SK-N-SH treated with all-trans-retinoic acid at 6 μM for 48 hours (cell line): ENCODE measurements around the gene DYRK1B.

Source experiments
- ATAC-seq: fragments of 200-7000 bp; cut with Tn5 transposase; 3 replicates; pipeline ENCODE4 v1.9.1; 2020; ENCODE audit warnings: mild to moderate bottlenecking, moderate library complexity
- ARNTL ChIP-seq: fragments of 450-650 bp; formaldehyde crosslinking; IDR thresholded peaks from 2 replicates; pipeline ENCODE4 v1.5.0; 2020; ENCODE audit warnings: low read depth, mild to moderate bottlenecking, moderate library complexity, borderline replicate concordance
- BACH2 ChIP-seq: fragments of 250-450 bp; sonication (Bioruptor Pico); IDR thresholded peaks from 2 replicates; pipeline ENCODE4 v1.9.0; 2021; ENCODE audit warnings: mild to moderate bottlenecking, borderline replicate concordance
- CREB5 ChIP-seq: fragments of 250-450 bp; sonication (Bioruptor Pico); IDR thresholded peaks from 2 replicates; pipeline ENCODE4 v1.5.1; 2020; ENCODE audit warnings: low read depth, mild to moderate bottlenecking, moderate library complexity
- CSDC2 ChIP-seq: fragments of 250-450 bp; sonication (Bioruptor Pico); IDR thresholded peaks from 2 replicates; pipeline ENCODE4 v1.5.0; 2020; ENCODE audit warnings: mild to moderate bottlenecking, moderate library complexity
- ESRRG ChIP-seq: fragments of 250-450 bp; sonication (Bioruptor Pico); IDR thresholded peaks from 2 replicates; pipeline ENCODE4 v1.6.1; 2021; ENCODE audit warnings: mild to moderate bottlenecking
- GLIS3 ChIP-seq: fragments of 250-450 bp; sonication (Bioruptor Pico); IDR thresholded peaks from 2 replicates; pipeline ENCODE4 v1.5.0; 2020; ENCODE audit warnings: mild to moderate bottlenecking, moderate library complexity
- ISL1 ChIP-seq: fragments of 250-450 bp; sonication (Bioruptor Pico); IDR thresholded peaks from 2 replicates; pipeline ENCODE4 v2.1.2; 2022; ENCODE audit warnings: mild to moderate bottlenecking, moderate library complexity
- OSR1 ChIP-seq: fragments of 250-450 bp; sonication (Bioruptor Pico); IDR thresholded peaks from 2 replicates; pipeline ENCODE4 v1.8.0; 2022; ENCODE audit warnings: moderate library complexity, mild to moderate bottlenecking, inconsistent platforms
- PATZ1 ChIP-seq: fragments of 250-450 bp; sonication (Bioruptor Pico); IDR thresholded peaks from 2 replicates; pipeline ENCODE4 v1.8.0; 2020; ENCODE audit warnings: mild to moderate bottlenecking, moderate library complexity, borderline replicate concordance
- POU6F1 ChIP-seq: fragments of 250-450 bp; sonication (Bioruptor Pico); IDR thresholded peaks from 2 replicates; pipeline ENCODE4 v1.8.0; 2021; ENCODE audit warnings: low read depth, mild to moderate bottlenecking, moderate library complexity, borderline replicate concordance
- PPARA ChIP-seq: fragments of 250-450 bp; sonication (Bioruptor Pico); IDR thresholded peaks from 2 replicates; pipeline ENCODE4 v1.5.0; 2020; ENCODE audit warnings: mild to moderate bottlenecking, borderline replicate concordance
- RARB ChIP-seq: fragments of 250-450 bp; sonication (Bioruptor Pico); IDR thresholded peaks from 2 replicates; pipeline ENCODE4 v1.8.0; 2021; ENCODE audit warnings: mild to moderate bottlenecking, moderate library complexity
- SNAI2 ChIP-seq: fragments of 250-450 bp; sonication (Bioruptor Pico); IDR thresholded peaks from 2 replicates; pipeline ENCODE4 v1.5.0; 2020; ENCODE audit warnings: mild to moderate bottlenecking, moderate library complexity
- TOX ChIP-seq: fragments of 250-450 bp; sonication (Bioruptor Pico); IDR thresholded peaks from 2 replicates; pipeline ENCODE4 v1.8.0; 2021; ENCODE audit warnings: mild to moderate bottlenecking, moderate library complexity, borderline replicate concordance
- TSHZ2 ChIP-seq: fragments of 250-450 bp; sonication (Bioruptor Pico); IDR thresholded peaks from 2 replicates; pipeline ENCODE4 v1.5.0; 2020; ENCODE audit warnings: mild to moderate bottlenecking, moderate library complexity
- ZFP3 ChIP-seq: fragments of 250-450 bp; sonication (Bioruptor Pico); IDR thresholded peaks from 2 replicates; pipeline ENCODE4 v1.5.0; 2020; ENCODE audit warnings: mild to moderate bottlenecking, moderate library complexity
- ZFP30 ChIP-seq: fragments of 450-650 bp; formaldehyde crosslinking; IDR thresholded peaks from 2 replicates; pipeline ENCODE4 v1.5.0; 2022; ENCODE audit warnings: mild to moderate bottlenecking, moderate library complexity
- ZNF565 ChIP-seq: fragments of 450-650 bp; formaldehyde crosslinking; conservative IDR thresholded peaks from 2 replicates; pipeline ENCODE4 v1.5.0; 2020; ENCODE audit warnings: low read depth, mild to moderate bottlenecking, moderate library complexity
- ZNF70 ChIP-seq: fragments of 450-650 bp; formaldehyde crosslinking; IDR thresholded peaks from 2 replicates; pipeline ENCODE4 v1.5.0; 2020; ENCODE audit warnings: mild to moderate bottlenecking, moderate library complexity
- ZNF8 ChIP-seq: fragments of 450-650 bp; formaldehyde crosslinking; IDR thresholded peaks from 2 replicates; pipeline ENCODE4 v1.5.0; 2020; ENCODE audit warnings: mild to moderate bottlenecking, moderate library complexity
- TF ChIP-seq, protein P1 (sequence below): fragments of 250-450 bp; sonication (Bioruptor Pico); IDR thresholded peaks from 2 replicates; pipeline ENCODE4 v1.5.1; 2021; ENCODE audit warnings: mild to moderate bottlenecking, moderate library complexity

Gene DYRK1B

GRCh38 chr19:39839678-39840327, 5.8 kb upstream of the DYRK1B start:
- ATAC-seq, result no peak
- TF ChIP-seq ZFP3 (CRISPR knock-in tag) (no peak), BACH2 (CRISPR knock-in tag) (no peak), SNAI2 (CRISPR knock-in tag) (no peak), CSDC2 (CRISPR knock-in tag) (no peak), ZNF565 (CRISPR knock-in tag) (no peak), TSHZ2 (CRISPR knock-in tag) (no peak), ZFP30 (CRISPR knock-in tag) (no peak), ZNF8 (CRISPR knock-in tag) (no peak), ESRRG (CRISPR knock-in tag) (no peak), RARB (CRISPR knock-in tag) (no peak), ZNF70 (CRISPR knock-in tag) (no peak), POU6F1 (CRISPR knock-in tag) (no peak)
- TF ChIP-seq, protein P1, sequence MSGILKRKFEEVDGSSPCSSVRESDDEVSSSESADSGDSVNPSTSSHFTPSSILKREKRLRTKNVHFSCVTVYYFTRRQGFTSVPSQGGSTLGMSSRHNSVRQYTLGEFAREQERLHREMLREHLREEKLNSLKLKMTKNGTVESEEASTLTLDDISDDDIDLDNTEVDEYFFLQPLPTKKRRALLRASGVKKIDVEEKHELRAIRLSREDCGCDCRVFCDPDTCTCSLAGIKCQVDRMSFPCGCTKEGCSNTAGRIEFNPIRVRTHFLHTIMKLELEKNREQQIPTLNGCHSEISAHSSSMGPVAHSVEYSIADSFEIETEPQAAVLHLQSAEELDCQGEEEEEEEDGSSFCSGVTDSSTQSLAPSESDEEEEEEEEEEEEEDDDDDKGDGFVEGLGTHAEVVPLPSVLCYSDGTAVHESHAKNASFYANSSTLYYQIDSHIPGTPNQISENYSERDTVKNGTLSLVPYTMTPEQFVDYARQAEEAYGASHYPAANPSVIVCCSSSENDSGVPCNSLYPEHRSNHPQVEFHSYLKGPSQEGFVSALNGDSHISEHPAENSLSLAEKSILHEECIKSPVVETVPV, result no peak

DNA sequence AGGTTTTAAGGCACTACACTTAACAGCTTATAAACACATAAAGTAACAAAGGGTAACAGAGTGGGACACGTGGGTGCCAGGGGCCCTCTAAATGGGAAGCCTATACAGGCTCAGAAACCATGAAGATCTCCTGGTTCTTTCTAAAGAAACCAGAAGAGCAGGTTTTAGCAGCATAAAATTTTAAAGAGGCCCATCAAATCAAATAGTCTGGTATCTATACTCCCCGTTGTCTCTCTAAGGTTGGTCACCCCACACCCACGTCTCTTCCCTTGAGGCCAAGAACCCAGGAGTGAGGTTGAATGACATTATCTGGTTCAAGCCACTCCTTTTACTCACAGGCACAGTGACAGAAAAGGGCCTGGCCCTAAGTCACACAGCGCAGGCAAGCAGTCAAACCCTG, 4.6 kb upstream of the DYRK1B start:
- no peak for ATAC-seq
- TF ChIP-seq CREB5 (CRISPR knock-in tag) (no peak), CSDC2 (CRISPR knock-in tag) (no peak), ZNF565 (CRISPR knock-in tag) (no peak), OSR1 (no peak), RARB (CRISPR knock-in tag) (no peak)
- TF ChIP-seq, all 23 proteins: peak for 0

DNA sequence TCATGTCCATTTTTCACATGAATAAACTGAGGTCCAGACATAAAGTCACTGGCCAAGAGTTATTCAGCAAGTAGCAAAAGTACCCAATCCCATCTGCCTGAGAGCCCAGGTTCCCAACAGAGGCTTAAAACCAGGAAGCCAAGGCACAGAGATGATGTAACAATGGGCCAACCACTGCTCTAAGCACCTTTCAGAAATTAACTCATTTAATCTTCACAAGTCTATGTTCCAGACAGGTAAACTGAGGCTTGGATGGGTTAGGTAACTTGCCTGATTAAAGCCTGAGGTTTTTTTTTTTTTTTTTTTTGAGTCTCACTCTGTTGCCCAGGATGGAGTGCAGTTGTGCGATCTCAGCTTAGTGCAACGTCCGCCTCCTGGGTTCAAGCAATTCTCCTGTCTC, 4.0 kb upstream of the DYRK1B start:
- ATAC-seq, result no peak
- no peak for TF ChIP-seq ZNF70 (CRISPR knock-in tag)
- no peak for TF ChIP-seq ZNF8 (CRISPR knock-in tag)
- no peak for TF ChIP-seq OSR1
- no peak for TF ChIP-seq RARB (CRISPR knock-in tag)
- no peak for TF ChIP-seq CSDC2 (CRISPR knock-in tag)
- TF ChIP-seq ZFP30 (CRISPR knock-in tag), result no peak
- no peak for TF ChIP-seq TSHZ2 (CRISPR knock-in tag)
- TF ChIP-seq PATZ1 (CRISPR knock-in tag), result no peak
- no peak for TF ChIP-seq ZFP3 (CRISPR knock-in tag)
- TF ChIP-seq PPARA (CRISPR knock-in tag), result no peak
- TF ChIP-seq POU6F1 (CRISPR knock-in tag), result no peak
- TF ChIP-seq ARNTL (CRISPR knock-in tag), result no peak
- TF ChIP-seq ISL1, result no peak
- TF ChIP-seq ESRRG (CRISPR knock-in tag), result no peak
- no peak for TF ChIP-seq TOX (CRISPR knock-in tag)
- TF ChIP-seq CREB5 (CRISPR knock-in tag), result no peak
- no peak for TF ChIP-seq GLIS3 (CRISPR knock-in tag)
